Type B pancreatic cell (in vitro differentiated cells): ENCODE measurements around the gene GATA1. TPM values are rescaled to one million over a fixed set of nuclear protein-coding genes. Genes with fewer than 3 reads are reported as not detected.

Experiments
- DNase-seq: peaks from one replicate; pipeline ENCODE4 v3.0.0; 2021; ENCODE audit warnings: mixed read lengths; ENCODE audit not compliant: unreplicated experiment; ENCODE audit errors: extremely low spot score
- H3K27ac Mint-ChIP-seq: 2 replicates; pipeline ENCODE4 v1.8.0; 2021; ENCODE audit warnings: mild to moderate bottlenecking, mixed read lengths
- H3K27me3 Mint-ChIP-seq: 2 replicates; pipeline ENCODE4 v1.8.0; 2021; ENCODE audit warnings: mixed read lengths
- H3K36me3 Mint-ChIP-seq: 2 replicates; pipeline ENCODE4 v1.8.0; 2021; ENCODE audit warnings: mixed read lengths
- H3K4me1 Mint-ChIP-seq: one replicate; pipeline ENCODE4 v1.8.0; 2021; ENCODE audit warnings: mixed read lengths; ENCODE audit not compliant: unreplicated experiment
- H3K4me3 Mint-ChIP-seq: 2 replicates; pipeline ENCODE4 v1.8.0; 2021; ENCODE audit warnings: mild to moderate bottlenecking, mixed read lengths
- H3K9me3 Mint-ChIP-seq: 2 replicates; pipeline ENCODE4 v1.8.0; 2021; ENCODE audit warnings: mixed read lengths
- long read RNA-seq: library from polyadenylated mRNA; unstranded; transcript quantifications from one replicate; pipeline ENCODE4 v2.0.0, GENCODE V29; 2020
- total RNA-seq: library from RNA; stranded (reverse); gene quantifications from 2 replicates; pipeline ENCODE4 v1.2.1, GENCODE V29; 2021; ENCODE audit warnings: low replicate concordance
- TF ChIP-seq, protein P1 (sequence below): fragments of 200-600 bp; sonication (generic); conservative IDR thresholded peaks from 2 replicates; pipeline ENCODE4 v1.5.0; 2021; ENCODE audit warnings: antibody characterized with exemption, mild to moderate bottlenecking

Gene GATA1
- total RNA-seq = not detected in 2 replicates
- long read RNA-seq = 0 reads

GRCh38 chrX:48786341-48786800 lies at the start of gene GATA1:
Gene GATA1, plus strand, starts transcription at chrX:48786590. Its CDS starts 4,520 bp downstream, at chrX:48791110.
- Mint-ChIP-seq H3K4me3 (no peak within 1 kb of the TSS), H3K27me3 (peaks cover 17% of the 10 kb centered on the region), H3K27ac (no peak within 1 kb of the TSS)

DNA sequence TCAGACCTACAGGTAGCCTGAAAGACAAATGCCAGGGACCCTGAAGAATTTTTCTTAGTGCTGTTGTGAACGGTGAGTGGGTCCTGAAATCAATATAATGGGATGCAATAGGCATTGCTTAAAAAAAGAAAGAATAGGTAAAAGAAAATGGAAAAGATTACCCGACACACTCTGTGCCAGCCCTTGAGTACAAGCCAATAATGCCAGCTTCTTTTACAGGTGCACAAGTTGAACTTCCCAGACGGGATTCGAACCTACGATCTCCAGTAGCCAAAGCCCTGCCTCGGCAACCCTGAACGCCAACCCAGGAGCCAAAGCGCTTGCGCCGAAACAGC lies 49.5 kb upstream of the GATA1 start:
- DNase-seq = no peak
- Mint-ChIP-seq H3K36me3 (no peaks in the 10 kb centered on the region), H3K4me1 (peaks cover 13% of the 10 kb centered on the region), H3K27ac (peak overlapping the region; percentile 95), H3K27me3 (no peaks in the 10 kb centered on the region), H3K9me3 (no peaks in the 10 kb centered on the region), H3K4me3 (peak overlapping the region; percentile 97)
- TF ChIP-seq, protein P1, sequence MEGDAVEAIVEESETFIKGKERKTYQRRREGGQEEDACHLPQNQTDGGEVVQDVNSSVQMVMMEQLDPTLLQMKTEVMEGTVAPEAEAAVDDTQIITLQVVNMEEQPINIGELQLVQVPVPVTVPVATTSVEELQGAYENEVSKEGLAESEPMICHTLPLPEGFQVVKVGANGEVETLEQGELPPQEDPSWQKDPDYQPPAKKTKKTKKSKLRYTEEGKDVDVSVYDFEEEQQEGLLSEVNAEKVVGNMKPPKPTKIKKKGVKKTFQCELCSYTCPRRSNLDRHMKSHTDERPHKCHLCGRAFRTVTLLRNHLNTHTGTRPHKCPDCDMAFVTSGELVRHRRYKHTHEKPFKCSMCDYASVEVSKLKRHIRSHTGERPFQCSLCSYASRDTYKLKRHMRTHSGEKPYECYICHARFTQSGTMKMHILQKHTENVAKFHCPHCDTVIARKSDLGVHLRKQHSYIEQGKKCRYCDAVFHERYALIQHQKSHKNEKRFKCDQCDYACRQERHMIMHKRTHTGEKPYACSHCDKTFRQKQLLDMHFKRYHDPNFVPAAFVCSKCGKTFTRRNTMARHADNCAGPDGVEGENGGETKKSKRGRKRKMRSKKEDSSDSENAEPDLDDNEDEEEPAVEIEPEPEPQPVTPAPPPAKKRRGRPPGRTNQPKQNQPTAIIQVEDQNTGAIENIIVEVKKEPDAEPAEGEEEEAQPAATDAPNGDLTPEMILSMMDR = no peak

More at GRCh38 chrX:48786341-48786800, at the start of gene GATA1:
- Mint-ChIP-seq H3K36me3 (no peaks in the 10 kb centered on the region), H3K4me1 (no peaks in the 10 kb centered on the region), H3K9me3 (no peaks in the 10 kb centered on the region)
- DNase-seq = no peak
- TF ChIP-seq, protein P1 = no peak

- Mint-ChIP-seq H3K27me3 (no peaks in the 10 kb centered on the region), H3K27ac (peak overlapping the region; percentile 95), H3K36me3 (no peaks in the 10 kb centered on the region), H3K4me1 (peaks cover 13% of the 10 kb centered on the region), H3K9me3 (no peaks in the 10 kb centered on the region), H3K4me3 (peak overlapping the region; percentile 97)
- TF ChIP-seq, protein P1 = no peak
- DNase-seq = peak; percentile 85
These were observed 49.0 kb upstream of the GATA1 start for GRCh38 chrX:48737213-48737938.

GRCh38 chrX:48737940-48738339 lies 48.5 kb upstream of the GATA1 start:
- H3K9me3 Mint-ChIP-seq = no peaks in the 10 kb centered on the region
- H3K4me1 Mint-ChIP-seq = peaks cover 13% of the 10 kb centered on the region
- peak overlapping the region; percentile 95 for H3K27ac Mint-ChIP-seq
- H3K36me3 Mint-ChIP-seq = no peaks in the 10 kb centered on the region
- no peaks in the 10 kb centered on the region for H3K27me3 Mint-ChIP-seq
- TF ChIP-seq, protein P1 = no peak
- peak overlapping the region; percentile 97 for H3K4me3 Mint-ChIP-seq
- DNase-seq = no peak

GRCh38 chrX:48741834-48742233 lies 44.6 kb upstream of the GATA1 start:
- Mint-ChIP-seq H3K36me3 (no peaks in the 10 kb centered on the region), H3K4me1 (peaks cover 7% of the 10 kb centered on the region), H3K4me3 (no peak overlapping the region), H3K27me3 (no peaks in the 10 kb centered on the region), H3K27ac (no peak overlapping the region), H3K9me3 (no peaks in the 10 kb centered on the region)
- no peak for DNase-seq
- TF ChIP-seq, protein P1 = no peak
